ENCODE data around the gene ZNF469. TPM values are rescaled to one million over a fixed set of nuclear protein-coding genes. Genes with fewer than 3 reads are reported as not detected.

The ZNF469 gene
- total RNA-seq, 2 donors from 2014 or later: 4.5 to 11.3 TPM

- H3K27me3 ChIP-seq (replicated peaks; ENCODE audit: insufficient read depth): no peaks in the 10 kb centered on the region
- no peak overlapping the region for H3K27ac ChIP-seq
- no peak for TF ChIP-seq CTCF (IDR thresholded peaks at IDR 0.05)
- ATAC-seq (ENCODE audit: insufficient number of reproducible peaks, low FRiP score, low read depth): no peak
- H3K36me3 ChIP-seq: no peaks in the 10 kb centered on the region
- no peak overlapping the region for H3K4me3 ChIP-seq
- no peak for DNase-seq (ENCODE audit: low spot score)
- H3K9me3 ChIP-seq: no peaks in the 10 kb centered on the region
- peaks cover 0 to 14% of the 10 kb centered on the region in 2 donors for H3K4me1 ChIP-seq (ENCODE audit: control insufficient read depth in 1 of 2, low read depth in 2 of 2)
These were observed 2.7 kb upstream of the ZNF469 start for GRCh38 chr16:88380099-88380498.

- Histone ChIP-seq H3K4me3 (no peak overlapping the region), H3K36me3 (no peaks in the 10 kb centered on the region), H3K4me1 (ENCODE audit: control insufficient read depth in 1 of 2, low read depth in 2 of 2) (peaks cover 0 to 14% of the 10 kb centered on the region in 2 donors), H3K9me3 (no peaks in the 10 kb centered on the region), H3K27me3 (replicated peaks; ENCODE audit: insufficient read depth) (no peaks in the 10 kb centered on the region), H3K27ac (no peak overlapping the region)
- no peak for ATAC-seq (ENCODE audit: insufficient number of reproducible peaks, low FRiP score, low read depth)
- no peak for DNase-seq (ENCODE audit: low spot score)
- no peak for TF ChIP-seq CTCF (IDR thresholded peaks at IDR 0.05)
These were observed 2.1 kb upstream of the ZNF469 start for GRCh38 chr16:88380619-88381018.

GRCh38 chr16:88381820-88382451 lies 823 bp upstream of the ZNF469 start:
- Histone ChIP-seq H3K4me1 (ENCODE audit: control insufficient read depth in 1 of 2, low read depth in 2 of 2) (peaks cover 0 to 14% of the 10 kb centered on the region in 2 donors), H3K27ac (no peak overlapping the region), H3K4me3 (no peak overlapping the region), H3K9me3 (no peaks in the 10 kb centered on the region), H3K36me3 (no peaks in the 10 kb centered on the region), H3K27me3 (replicated peaks; ENCODE audit: insufficient read depth) (no peaks in the 10 kb centered on the region)
- TF ChIP-seq CTCF (IDR thresholded peaks at IDR 0.05): no peak
- ATAC-seq (ENCODE audit: insufficient number of reproducible peaks, low FRiP score, low read depth) (no peak), DNase-seq (ENCODE audit: low spot score) (no peak)

GRCh38 chr16:88383401-88384221 lies 852 bp downstream of the ZNF469 start:
- ATAC-seq (ENCODE audit: insufficient number of reproducible peaks, low FRiP score, low read depth) (no peak), DNase-seq (ENCODE audit: low spot score) (no peak)
- TF ChIP-seq CTCF (IDR thresholded peaks at IDR 0.05): peak; percentile 69
- H3K36me3 ChIP-seq: no peaks in the 10 kb centered on the region
- H3K27me3 ChIP-seq (replicated peaks; ENCODE audit: insufficient read depth): no peaks in the 10 kb centered on the region
- H3K4me3 ChIP-seq: peak overlapping the region; percentile 60
- H3K4me1 ChIP-seq (ENCODE audit: control insufficient read depth in 1 of 2, low read depth in 2 of 2): peaks cover 8 to 26% of the 10 kb centered on the region in 2 donors
- H3K27ac ChIP-seq: no peak overlapping the region
- no peaks in the 10 kb centered on the region for H3K9me3 ChIP-seq

All from thoracic aorta (tissue), 2 donors.